RWPE1 (cell line): Measurements from ENCODE around the gene CD74.
A peak's percentile ranks its signal among the peaks of the same experiment; 100 is the strongest.

Source experiments
- CTCF ChIA-PET: fragments of 350-600 bp; sonication (Branson Sonifier 250); formaldehyde crosslinking; extraction: SDS; loops from one replicate; lab custom pipeline; 2021; lab: Yijun Ruan, JAX
- POLR2A ChIA-PET: fragments of 400-600 bp; formaldehyde crosslinking; extraction: SDS; loops from one replicate; lab custom pipeline; 2020; ENCODE audit warnings: antibody characterized with exemption; ENCODE audit not compliant: low non-redundant PET; lab: Yijun Ruan, JAX
- DNase-seq: peaks from one replicate; pipeline ENCODE4 v3.0.0; 2012; ENCODE audit warnings: low spot score
- H3K27ac ChIP-seq: fragments of 450-650 bp; 2 replicates; pipeline ENCODE4 v1.5.1; 2017
- CTCF ChIP-seq: fragments of 450-650 bp; conservative IDR thresholded peaks from 2 replicates; pipeline ENCODE4 v1.5.1; 2017; ENCODE audit warnings: low read depth, mild to moderate bottlenecking

Gene CD74

GRCh38 chr5:150395688-150395975, 17.1 kb downstream of the CD74 start:
- no peak overlapping the region for H3K27ac ChIP-seq
- POLR2A ChIA-PET = no interaction called here
- CTCF ChIA-PET = no interaction called here
- no peak for TF ChIP-seq CTCF
- DNase-seq = no peak

DNA sequence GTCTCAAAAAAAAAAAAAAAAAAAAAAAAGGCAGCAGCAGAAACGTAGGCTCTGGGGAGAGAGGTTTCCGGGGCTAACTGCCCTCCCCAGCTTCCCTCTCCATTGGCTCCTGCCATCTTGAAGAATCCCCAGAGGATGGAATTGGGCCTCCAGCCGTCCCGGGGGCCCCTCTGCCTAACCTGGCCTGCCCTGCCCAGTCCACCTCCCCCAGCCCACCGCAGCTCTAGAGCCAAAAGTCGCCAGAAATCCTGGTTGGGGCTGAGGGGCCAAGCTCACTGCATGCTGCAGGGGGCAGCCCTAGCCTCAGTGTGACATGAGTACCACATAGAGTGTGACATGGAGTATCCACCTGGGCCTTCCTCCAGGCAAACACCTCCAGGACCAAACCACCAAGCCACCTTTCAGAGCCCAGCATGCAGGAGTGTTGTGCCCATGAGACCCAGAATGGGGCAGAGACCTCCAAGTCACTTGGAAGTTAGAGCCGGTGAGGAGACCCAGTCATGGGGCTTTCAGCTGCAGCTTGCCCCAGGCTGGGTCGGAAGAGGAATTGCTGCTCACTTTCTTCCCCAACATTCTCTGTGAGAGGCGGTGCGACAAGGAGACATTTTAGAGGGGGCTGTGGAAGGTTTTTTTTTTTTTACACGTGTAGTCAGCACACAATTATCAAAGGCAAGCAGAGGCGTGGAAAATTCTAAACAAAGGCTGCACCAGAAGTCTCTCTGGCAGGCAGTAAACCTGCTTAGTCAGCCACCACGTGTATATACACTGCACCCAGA, 17.6 kb downstream of the CD74 start:
- no peak for TF ChIP-seq CTCF
- ChIA-PET CTCF (interaction anchor here (0.5 to 0.7 kb wide), 2 partner anchors 41 to 133 kb away, joined by 3 to 6 read pairs; no protein-coding TSS in a partner anchor), POLR2A (interaction anchor here (0.6 kb wide), 1 partner anchor 150 kb away, joined by 3 read pairs; no protein-coding TSS in a partner anchor)
- DNase-seq = no peak
- peak overlapping the region; percentile 10; the same call in 1 of the 2 replicates for H3K27ac ChIP-seq

GRCh38 chr5:150394131-150394530, 18.6 kb downstream of the CD74 start:
- no peak for TF ChIP-seq CTCF
- CTCF ChIA-PET = interaction anchor here (0.7 to 1.4 kb wide), 2 partner anchors 42 to 50 kb away, joined by 3 to 4 read pairs; no protein-coding TSS in a partner anchor
- DNase-seq = no peak
- POLR2A ChIA-PET = no interaction called here
- peak overlapping the region; percentile 10 for H3K27ac ChIP-seq

- peak overlapping the region; percentile 10; the same call in 1 of the 2 replicates for H3K27ac ChIP-seq
- no peak for TF ChIP-seq CTCF
- no peak for DNase-seq
- POLR2A ChIA-PET = no interaction called here
- CTCF ChIA-PET = interaction anchor here (1.4 kb wide), 1 partner anchor 43 kb away, joined by 3 read pairs; no protein-coding TSS in a partner anchor
Measured at GRCh38 chr5:150393096-150393645, 19.5 kb downstream of the CD74 start.

DNA sequence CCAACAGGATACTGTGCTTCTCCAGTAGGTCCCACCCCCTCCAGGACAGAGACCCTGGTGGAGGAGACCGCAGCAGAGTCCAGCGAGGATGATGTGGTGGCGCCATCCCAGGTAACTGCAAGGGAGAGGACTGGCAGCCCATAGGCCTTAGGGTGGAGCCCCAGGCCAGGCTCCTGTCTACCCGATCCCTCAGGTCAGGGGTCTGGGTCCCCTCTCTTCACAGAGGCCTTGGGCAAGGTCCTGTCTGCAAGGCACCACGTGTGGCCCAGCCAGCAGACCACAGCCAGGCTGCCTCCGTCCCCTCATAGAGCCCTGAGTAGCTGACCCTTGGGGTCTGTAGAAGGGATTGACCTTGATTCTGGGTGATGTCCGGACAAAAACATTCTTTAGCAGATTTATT, 20.0 kb downstream of the CD74 start:
- ChIA-PET POLR2A (no interaction called here), CTCF (no interaction called here)
- DNase-seq = no peak
- no peak for TF ChIP-seq CTCF
- peak overlapping the region; percentile 10; the same call in 1 of the 2 replicates for H3K27ac ChIP-seq

DNA sequence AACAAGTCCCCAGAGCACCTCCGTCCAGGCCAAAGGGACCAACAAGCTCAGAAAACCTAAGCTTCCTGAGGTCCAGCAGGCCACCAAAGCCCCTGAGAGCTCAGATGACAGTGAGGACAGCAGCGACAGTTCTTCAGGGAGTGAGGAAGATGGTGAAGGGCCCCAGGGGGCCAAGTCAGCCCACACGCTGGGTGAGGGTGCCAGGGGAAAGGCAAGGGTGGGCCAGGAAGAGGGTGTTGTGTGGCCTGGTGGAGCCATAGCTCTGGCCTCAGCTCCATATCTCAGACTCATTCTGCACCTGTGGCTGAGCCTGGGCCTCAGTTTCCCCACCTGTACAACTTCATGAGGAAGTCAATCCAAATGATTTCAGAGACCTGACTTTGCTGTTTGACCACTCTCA, 20.7 kb downstream of the CD74 start:
- ChIA-PET CTCF (interaction anchor here (0.6 to 1.1 kb wide), 3 partner anchors 44 to 357 kb away, joined by 3 read pairs; no protein-coding TSS in a partner anchor), POLR2A (no interaction called here)
- DNase-seq = no peak
- H3K27ac ChIP-seq = no peak overlapping the region
- no peak for TF ChIP-seq CTCF
